SU-DHL-6 (cell line): ENCODE data around the gene BCKDHB.

Experiments
- CTCF ChIP-seq: fragments of 200-600 bp; sonication (generic); IDR thresholded peaks from one replicate; pipeline ENCODE4 v1.5.1; 2017; ENCODE audit warnings: antibody characterized with exemption, mild to moderate bottlenecking, low read length, moderate library complexity; ENCODE audit not compliant: insufficient read depth, poor library complexity, severe bottlenecking
- EZH2phosphoT487 ChIP-seq: fragments of 200-600 bp; sonication (generic), shearing (Covaris generic); conservative IDR thresholded peaks from 2 replicates; pipeline ENCODE4 v1.6.1; 2018; ENCODE audit warnings: mild to moderate bottlenecking, antibody characterized with exemption, low read length, moderate library complexity, mixed read lengths

GRCh38 chr6:80233958-80234357 is 127.5 kb downstream of the BCKDHB start:
- TF ChIP-seq CTCF (no peak), EZH2phosphoT487 (no peak)
